ENCODE measurements around the gene PAX6. TPM values are rescaled to one million over a fixed set of nuclear protein-coding genes. Genes with fewer than 3 reads are reported as not detected.

The PAX6 gene
- total RNA-seq, 4 donors from 2014 or later = 0.40 to 0.79 (median 0.55) TPM; not detected in 1

DNA sequence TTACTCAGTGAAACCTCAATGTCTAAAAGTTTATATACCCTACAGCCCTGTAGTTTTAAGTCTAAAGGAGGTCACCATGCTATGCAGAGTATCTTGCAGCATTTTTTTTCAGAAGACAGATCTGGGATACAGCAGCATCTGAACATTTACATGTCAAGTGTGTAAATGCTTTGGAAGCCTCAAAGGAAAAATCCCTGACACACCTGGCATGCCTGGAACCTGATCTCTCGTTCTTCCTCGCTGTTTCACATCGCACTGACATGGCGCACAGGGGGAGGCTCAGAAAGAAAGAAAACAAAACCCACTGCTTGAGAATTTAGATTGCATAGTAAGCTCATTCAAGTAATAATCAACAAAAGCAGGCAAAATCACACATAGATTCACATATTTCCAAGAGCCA, 31.0 kb downstream of the PAX6 start:
- Histone ChIP-seq H3K27me3 (no peaks in the 10 kb centered on the region), H3K9me3 (no peaks in the 10 kb centered on the region), H3K4me3 (no peak overlapping the region), H3K27ac (no peak overlapping the region), H3K4me1 (no peaks in the 10 kb centered on the region), H3K36me3 (no peaks in the 10 kb centered on the region)
- DNase-seq = no peak
- intact Hi-C loops (cut with DNase I; ENCODE audit: low total_unique reads) = no loop called here
- TF ChIP-seq POLR2A (IDR thresholded peaks at IDR 0.05) (no peak), EP300 (IDR thresholded peaks at IDR 0.05; ENCODE audit: low read depth) (no peak), CTCF (IDR thresholded peaks at IDR 0.05) (no peak), POLR2AphosphoS5 (IDR thresholded peaks at IDR 0.05) (no peak)
- WGBS, 2 donors (ENCODE audit: low coverage in 1 of 2) = 98 to 100% methylated on average over 3 to 4 of the region's 4 CpGs
- in situ Hi-C loops (cut with MboI; ENCODE audit: low pct_ligation_motif_present in 1 of 4, low pct_unique_long_range_greater_than_20kb in 1 of 4, low sequenced_read_pairs in 3 of 4) = no loop called here

DNA sequence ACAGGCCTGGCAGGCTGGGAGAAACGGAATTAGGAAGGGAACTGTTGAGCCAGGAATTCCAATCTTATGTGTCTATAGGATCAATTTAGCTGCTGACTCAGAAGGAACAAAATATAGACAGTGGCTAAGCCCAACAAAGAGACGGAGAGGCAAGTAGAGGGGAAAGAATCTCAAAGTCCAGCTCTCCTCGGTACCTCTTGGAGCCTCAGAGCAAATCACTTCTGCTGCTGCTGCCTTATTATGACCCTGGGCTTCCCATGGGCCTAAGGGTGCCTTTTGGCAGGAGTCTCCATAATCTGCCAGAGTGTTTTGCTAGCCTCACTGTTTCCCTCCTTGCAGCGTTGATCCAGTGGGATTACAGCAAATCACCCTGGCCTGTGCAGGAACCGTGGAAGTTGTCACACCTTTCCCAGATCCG, 31.7 kb downstream of the PAX6 start:
- no peak overlapping the region for H3K27ac ChIP-seq
- no peak overlapping the region for H3K4me3 ChIP-seq
- H3K27me3 ChIP-seq = no peaks in the 10 kb centered on the region
- no peak for TF ChIP-seq POLR2A (IDR thresholded peaks at IDR 0.05)
- TF ChIP-seq POLR2AphosphoS5 (IDR thresholded peaks at IDR 0.05) = no peak
- no peak for TF ChIP-seq EP300 (IDR thresholded peaks at IDR 0.05; ENCODE audit: low read depth)
- TF ChIP-seq CTCF (IDR thresholded peaks at IDR 0.05) = no peak
- H3K4me1 ChIP-seq = no peaks in the 10 kb centered on the region
- DNase-seq = no peak
- in situ Hi-C loops (cut with MboI; ENCODE audit: low pct_ligation_motif_present in 1 of 4, low pct_unique_long_range_greater_than_20kb in 1 of 4, low sequenced_read_pairs in 3 of 4) (no loop called here), intact Hi-C loops (cut with DNase I; ENCODE audit: low total_unique reads) (no loop called here)
- WGBS, 2 donors (ENCODE audit: low coverage in 1 of 2) = 84 to 87% methylated on average over 5 to 6 of the region's 6 CpGs
- no peaks in the 10 kb centered on the region for H3K36me3 ChIP-seq
- no peaks in the 10 kb centered on the region for H3K9me3 ChIP-seq

DNA sequence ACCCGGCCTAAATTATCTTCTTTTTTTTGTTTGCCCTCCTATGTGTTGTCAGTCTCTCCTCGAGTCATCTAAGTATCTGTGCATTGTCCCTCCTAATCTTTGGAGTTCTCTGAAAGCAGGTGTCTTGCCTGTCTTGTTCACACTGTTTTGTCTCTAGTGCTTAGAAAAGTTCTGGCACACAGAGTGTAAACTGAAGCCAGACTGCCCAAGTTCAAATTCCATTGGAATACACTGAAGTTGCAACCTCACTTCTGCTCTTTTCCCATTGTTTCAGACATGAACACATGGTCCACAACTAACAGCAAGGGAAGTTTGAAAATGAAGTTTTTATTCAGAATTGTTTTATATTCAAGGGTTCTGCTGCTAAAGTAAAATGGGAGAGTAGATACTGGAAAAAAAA, 38.7 kb downstream of the PAX6 start:
- in situ Hi-C loops (cut with MboI; ENCODE audit: low pct_ligation_motif_present in 1 of 4, low pct_unique_long_range_greater_than_20kb in 1 of 4, low sequenced_read_pairs in 3 of 4) (no loop called here), intact Hi-C loops (cut with DNase I; ENCODE audit: low total_unique reads) (no loop called here)
- Histone ChIP-seq H3K4me1 (no peaks in the 10 kb centered on the region), H3K4me3 (no peak overlapping the region), H3K27ac (no peak overlapping the region), H3K27me3 (no peaks in the 10 kb centered on the region), H3K36me3 (no peaks in the 10 kb centered on the region), H3K9me3 (no peaks in the 10 kb centered on the region)
- no peak for DNase-seq
- TF ChIP-seq POLR2AphosphoS5 (IDR thresholded peaks at IDR 0.05) (no peak), EP300 (IDR thresholded peaks at IDR 0.05; ENCODE audit: low read depth) (no peak), POLR2A (IDR thresholded peaks at IDR 0.05) (no peak)
- 69 to 86% methylated on average over 2 of the region's 2 CpGs for WGBS, 2 donors (ENCODE audit: low coverage in 1 of 2)

DNA sequence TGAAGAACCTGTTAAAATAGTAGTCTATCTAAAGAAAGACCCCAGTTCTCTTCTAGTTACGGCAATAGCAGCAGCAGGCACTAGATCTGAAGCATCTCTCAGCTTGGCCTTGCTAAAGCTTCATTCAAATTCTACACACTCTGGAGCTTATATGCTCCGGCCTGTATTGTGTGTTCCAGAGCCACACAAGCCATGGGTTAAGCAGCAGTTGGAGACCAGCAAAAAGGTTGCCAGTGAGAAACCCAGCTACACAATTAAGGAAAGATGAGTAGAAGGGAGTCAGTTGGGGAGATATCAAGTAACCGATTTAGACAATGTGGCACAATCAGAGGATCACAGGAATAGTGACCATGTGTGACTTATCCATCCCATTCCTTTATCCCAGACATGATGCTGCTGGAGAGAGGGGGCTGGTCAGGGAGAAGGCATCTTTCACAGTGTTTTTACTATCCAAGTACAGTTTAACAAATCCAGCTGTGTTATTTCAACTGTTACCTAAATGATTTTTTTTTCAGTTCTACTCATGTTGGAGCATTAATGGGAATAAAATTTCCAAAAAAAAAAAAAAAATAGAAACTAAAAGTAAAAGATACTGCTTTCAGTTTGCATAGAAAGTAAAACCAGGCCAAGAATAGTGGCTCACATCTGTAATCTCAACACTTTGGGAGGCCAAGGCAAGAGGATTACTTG, 41.0 kb downstream of the PAX6 start:
- in situ Hi-C loops (cut with MboI; ENCODE audit: low pct_ligation_motif_present in 1 of 4, low pct_unique_long_range_greater_than_20kb in 1 of 4, low sequenced_read_pairs in 3 of 4) = no loop called here
- TF ChIP-seq CTCF (IDR thresholded peaks at IDR 0.05) = no peak
- no peak for TF ChIP-seq EP300 (IDR thresholded peaks at IDR 0.05; ENCODE audit: low read depth)
- TF ChIP-seq POLR2AphosphoS5 (IDR thresholded peaks at IDR 0.05) = no peak
- no peak for TF ChIP-seq POLR2A (IDR thresholded peaks at IDR 0.05)

More for the DNA sequence above, 41.0 kb downstream of the PAX6 start:
- WGBS, 2 donors (ENCODE audit: low coverage in 1 of 2) = 94 to 100% methylated on average over 2 to 3 of the region's 3 CpGs
- Histone ChIP-seq H3K27me3 (no peaks in the 10 kb centered on the region), H3K36me3 (no peaks in the 10 kb centered on the region), H3K4me3 (no peak overlapping the region), H3K27ac (no peak overlapping the region), H3K4me1 (no peaks in the 10 kb centered on the region), H3K9me3 (no peaks in the 10 kb centered on the region)
- intact Hi-C loops (cut with DNase I; ENCODE audit: low total_unique reads) = no loop called here
- no peak for DNase-seq

Data from transverse colon (tissue), 4 donors.